ENCODE data around the gene PDZD7. TPM values are rescaled to one million over a fixed set of nuclear protein-coding genes. Genes with fewer than 3 reads are reported as not detected.

The PDZD7 gene
- total and polyA plus RNA-seq, 12 donors, result 0.13 to 0.66 (median 0.22) TPM; not detected in 1

- 51 to 55% methylated on average over 22 of the region's 22 CpGs for WGBS, 2 donors
- no peaks in the 10 kb centered on the region for H3K9me3 ChIP-seq
- intact Hi-C loops (cut with DNase I), result loop anchor here in 5 of 10 donors (2.0 kb wide), 3 partner anchors 13 to 17 kb away; partner anchors contain the start of gene LZTS2 (in 2 of the 5)
- TF ChIP-seq, protein P1, sequence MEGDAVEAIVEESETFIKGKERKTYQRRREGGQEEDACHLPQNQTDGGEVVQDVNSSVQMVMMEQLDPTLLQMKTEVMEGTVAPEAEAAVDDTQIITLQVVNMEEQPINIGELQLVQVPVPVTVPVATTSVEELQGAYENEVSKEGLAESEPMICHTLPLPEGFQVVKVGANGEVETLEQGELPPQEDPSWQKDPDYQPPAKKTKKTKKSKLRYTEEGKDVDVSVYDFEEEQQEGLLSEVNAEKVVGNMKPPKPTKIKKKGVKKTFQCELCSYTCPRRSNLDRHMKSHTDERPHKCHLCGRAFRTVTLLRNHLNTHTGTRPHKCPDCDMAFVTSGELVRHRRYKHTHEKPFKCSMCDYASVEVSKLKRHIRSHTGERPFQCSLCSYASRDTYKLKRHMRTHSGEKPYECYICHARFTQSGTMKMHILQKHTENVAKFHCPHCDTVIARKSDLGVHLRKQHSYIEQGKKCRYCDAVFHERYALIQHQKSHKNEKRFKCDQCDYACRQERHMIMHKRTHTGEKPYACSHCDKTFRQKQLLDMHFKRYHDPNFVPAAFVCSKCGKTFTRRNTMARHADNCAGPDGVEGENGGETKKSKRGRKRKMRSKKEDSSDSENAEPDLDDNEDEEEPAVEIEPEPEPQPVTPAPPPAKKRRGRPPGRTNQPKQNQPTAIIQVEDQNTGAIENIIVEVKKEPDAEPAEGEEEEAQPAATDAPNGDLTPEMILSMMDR (IDR thresholded peaks at IDR 0.05), result peak in 6 of 9 donors; percentile 7 to 32 (median 19)
- peaks cover 0 to 9% (median 2%) of the 10 kb centered on the region in 9 donors for H3K36me3 ChIP-seq
- H3K4me1 ChIP-seq, result peaks cover 9 to 57% (median 34%) of the 10 kb centered on the region in 9 donors
- ATAC-seq, result peak in 1 of 8 donors; percentile 2
- H3K27ac ChIP-seq, result peak overlapping the region in 9 of 10 donors; percentile 32 to 70 (median 45)
- no peak for DNase-seq
- no peak overlapping the region for H3K4me3 ChIP-seq
- peaks cover 0 to 8% (median 6%) of the 10 kb centered on the region in 7 donors for H3K27me3 ChIP-seq
Measured at GRCh38 chr10:101011517-101012423, 19.2 kb downstream of the PDZD7 start.

- Histone ChIP-seq H3K36me3 (peaks cover 0 to 23% (median 15%) of the 10 kb centered on the region in 9 donors), H3K4me3 (no peak overlapping the region), H3K9me3 (no peaks in the 10 kb centered on the region), H3K27ac (no peak overlapping the region), H3K4me1 (peaks cover 9 to 70% (median 36%) of the 10 kb centered on the region in 9 donors), H3K27me3 (no peaks in the 10 kb centered on the region)
- WGBS, 2 donors, result 95 to 96% methylated on average over 22 of the region's 22 CpGs
- TF ChIP-seq, protein P1 (IDR thresholded peaks at IDR 0.05), result no peak
- ATAC-seq (no peak), DNase-seq (no peak)
- intact Hi-C loops (cut with DNase I), result no loop called here
Measured at GRCh38 chr10:101010329-101010728, 20.6 kb downstream of the PDZD7 start.

GRCh38 chr10:101008823-101009423, 22.0 kb downstream of the PDZD7 start:
- H3K36me3 ChIP-seq, result peaks cover 0 to 37% (median 27%) of the 10 kb centered on the region in 9 donors
- no peaks in the 10 kb centered on the region for H3K9me3 ChIP-seq
- WGBS, 2 donors, result 83 to 89% methylated on average over 6 of the region's 6 CpGs
- no peak for DNase-seq
- ATAC-seq, result no peak
- peak overlapping the region in 5 of 10 donors; percentile 2 to 75 (median 41) for H3K27ac ChIP-seq
- intact Hi-C loops (cut with DNase I), result no loop called here
- H3K27me3 ChIP-seq, result no peaks in the 10 kb centered on the region
- no peak overlapping the region for H3K4me3 ChIP-seq
- TF ChIP-seq, protein P1 (IDR thresholded peaks at IDR 0.05), result no peak
- peaks cover 12 to 76% (median 34%) of the 10 kb centered on the region in 9 donors for H3K4me1 ChIP-seq

Measured in heart right ventricle (tissue), 16 donors.